Panc1 (cell line): ENCODE data around the gene TNNI3K. TPM values are rescaled to one million over a fixed set of nuclear protein-coding genes. Genes with fewer than 3 reads are reported as not detected.
A peak's percentile ranks its signal among the peaks of the same experiment; 100 is the strongest.

Experiments used
- ATAC-seq: fragments of 200-7000 bp; cut with Tn5 transposase; 2 replicates; pipeline ENCODE4 v1.9.1; 2020; ENCODE audit warnings: mild to moderate bottlenecking, moderate library complexity
- BruUV-seq: library from RNA; stranded (reverse); fragments of 400-500 nt; replicated peaks from 2 replicates; lab custom pipeline; 2021; lab: Mats Ljungman, UMichigan
- CTCF ChIA-PET: fragments of 300-600 bp; sonication (Branson Sonifier 250); formaldehyde crosslinking; loops from one replicate; lab custom pipeline; 2022; ENCODE audit warnings: antibody characterized with exemption; lab: Charles Lee
- POLR2A ChIA-PET: fragments of 300-600 bp; sonication (Branson Sonifier 250); formaldehyde crosslinking; loops from one replicate; lab custom pipeline; 2022; ENCODE audit warnings: antibody characterized with exemption; lab: Charles Lee
- DNase-seq: peaks from one replicate; pipeline ENCODE4 v3.0.0-alpha.2; 2010; ENCODE audit warnings: low read depth, low spot score
- H3K27ac ChIP-seq: 2 replicates; pipeline ENCODE4 v1.5.1; 2011; ENCODE audit warnings: mild to moderate bottlenecking, low read length, inconsistent platforms
- H3K27me3 ChIP-seq: fragments of 200-500 bp; sonication (Bioruptor generic); 2 replicates; pipeline ENCODE4 v1.6.0; 2014; ENCODE audit warnings: low read length, inconsistent platforms; ENCODE audit not compliant: control insufficient read depth, insufficient read depth
- H3K36me3 ChIP-seq: fragments of 200-500 bp; sonication (Bioruptor generic); 2 replicates; pipeline ENCODE4 v1.5.1; 2014; ENCODE audit warnings: inconsistent platforms, mild to moderate bottlenecking, low read length, moderate library complexity; ENCODE audit not compliant: control insufficient read depth, insufficient read depth
- H3K4me1 ChIP-seq: 2 replicates; pipeline ENCODE4 v1.5.1; 2011; ENCODE audit warnings: inconsistent platforms, mild to moderate bottlenecking, low read length, moderate library complexity; ENCODE audit not compliant: control insufficient read depth, insufficient read depth
- H3K4me3 ChIP-seq, 2 experiments: 2 replicates each; pipeline ENCODE4 v1.5.1; 2011 to 2012; ENCODE audit warnings: low read depth in 2 of 2, low read length in 2 of 2, mild to moderate bottlenecking in 2 of 2, inconsistent platforms in 1 of 2, moderate library complexity in 1 of 2
- H3K9me3 ChIP-seq: fragments of 200-500 bp; sonication (Bioruptor generic); 2 replicates; pipeline ENCODE4 v1.5.1; 2014; ENCODE audit warnings: low read depth, mild to moderate bottlenecking, inconsistent platforms, low read length, moderate library complexity; ENCODE audit not compliant: control insufficient read depth, insufficient read depth
- CTCF ChIP-seq: fragments of 450-650 bp; IDR thresholded peaks from 2 replicates; pipeline ENCODE4 v1.5.1; 2017; ENCODE audit warnings: mild to moderate bottlenecking
- POLR2AphosphoS5 ChIP-seq: IDR thresholded peaks from 2 replicates; pipeline ENCODE4 v1.6.1; 2012; ENCODE audit warnings: mild to moderate bottlenecking, low read depth, low read length, moderate library complexity
- REST ChIP-seq, 2 experiments: IDR thresholded peaks; 2 replicates each; pipeline ENCODE4 v1.6.1; 2011 to 2012; ENCODE audit warnings: low read depth in 2 of 2, control low read depth in 1 of 2, low read length in 1 of 2, mild to moderate bottlenecking in 1 of 2, moderate library complexity in 1 of 2; ENCODE audit not compliant: insufficient read depth in 1 of 2
- SIN3A ChIP-seq: IDR thresholded peaks from 2 replicates; pipeline ENCODE4 v1.6.1; 2012; ENCODE audit warnings: low read depth, mild to moderate bottlenecking, low read length, moderate library complexity, borderline replicate concordance; ENCODE audit not compliant: insufficient read depth
- TCF7L2 ChIP-seq: IDR thresholded peaks from 2 replicates; pipeline ENCODE4 v1.6.1; 2011; ENCODE audit warnings: mild to moderate bottlenecking, low read depth, low read length, inconsistent platforms
- in situ Hi-C: cut with HindIII; loops from 2 replicates; pipeline ENCODE4 v1.10.0; 2016; ENCODE audit warnings: low sequenced_read_pairs, low pct_unique_long_range_greater_than_20kb
- intact Hi-C: fragments of 100-400 bp; cut with micrococcal nuclease; formaldehyde crosslinking; loops from one replicate; pipeline ENCODE4 v1.10.0; 2022; ENCODE audit not compliant: unreplicated experiment
- total RNA-seq: library from RNA; stranded (reverse); gene quantifications from one replicate; pipeline ENCODE4 v1.2.1, GENCODE V29; 2021; ENCODE audit not compliant: unreplicated experiment

TNNI3K gene
- total RNA-seq, 1 experiment from 2014 or later: not detected

- no peak overlapping the region for H3K27ac ChIP-seq
- ATAC-seq: no peak
- CTCF ChIA-PET: no interaction called here
- no peak overlapping the region for H3K4me3 ChIP-seq
- no peaks in the 10 kb centered on the region for H3K27me3 ChIP-seq
- H3K36me3 ChIP-seq: no peaks in the 10 kb centered on the region
- POLR2A ChIA-PET: no interaction called here
- H3K4me1 ChIP-seq: no peaks in the 10 kb centered on the region
- intact Hi-C loops (loop anchor here (10.0 kb wide), 1 partner anchor 182 kb away; no protein-coding TSS in a partner anchor), in situ Hi-C loops (no loop called here)
- no TSS peak for BruUV-seq
- no peak for DNase-seq
- TF ChIP-seq SIN3A (no peak), REST (IDR thresholded peaks at IDR 0.05; ENCODE audit: insufficient read depth in 1 of 2, low read depth in 2 of 2, low read length in 1 of 2) (no peak; a peak in 1 of 4 replicates), POLR2AphosphoS5 (no peak), CTCF (no peak), TCF7L2 (no peak)
- H3K9me3 ChIP-seq: no peaks in the 10 kb centered on the region
Observed at GRCh38 chr1:74502858-74503257, 267.7 kb downstream of the TNNI3K start.

GRCh38 chr1:74504125-74504932 lies 269.1 kb downstream of the TNNI3K start:
- no peaks in the 10 kb centered on the region for H3K36me3 ChIP-seq
- H3K4me3 ChIP-seq: no peak overlapping the region
- intact Hi-C loops: loop anchor here (10.0 kb wide), 1 partner anchor 180 kb away; no protein-coding TSS in a partner anchor
- no peaks in the 10 kb centered on the region for H3K4me1 ChIP-seq
- in situ Hi-C loops: no loop called here
- POLR2A ChIA-PET: no interaction called here
- ATAC-seq (peak; percentile 95), DNase-seq (peak; percentile 65)
- CTCF ChIA-PET: interaction anchor here (0.6 kb wide), 1 partner anchor 964 kb away, joined by 3 read pairs; no protein-coding TSS in a partner anchor
- no peaks in the 10 kb centered on the region for H3K27me3 ChIP-seq
- H3K27ac ChIP-seq: no peak overlapping the region
- no TSS peak for BruUV-seq
- no peaks in the 10 kb centered on the region for H3K9me3 ChIP-seq
- TF ChIP-seq CTCF (peak; percentile 92), POLR2AphosphoS5 (no peak)
